H1 (cell line): ENCODE data around the gene RPS6KL1.

Experiments
- CTCF ChIP-seq, 3 experiments: IDR thresholded peaks; 1 replicate in 2 of 3; 2 replicates in 1 of 3; pipeline versions ENCODE4 v1.5.1 to v1.6.1; 2011; ENCODE audit warnings: low read length in 3 of 3, mild to moderate bottlenecking in 3 of 3, inconsistent platforms in 2 of 3, low read depth in 1 of 3, moderate library complexity in 1 of 3; ENCODE audit not compliant: insufficient read depth in 1 of 3; ENCODE audit errors: control extremely low read depth in 1 of 3
- E2F6 ChIP-seq: IDR thresholded peaks from 2 replicates; pipeline ENCODE4 v1.6.1; 2012; ENCODE audit warnings: inconsistent platforms
- MAFK ChIP-seq: IDR thresholded peaks from 2 replicates; pipeline ENCODE4 v1.6.1; 2012; ENCODE audit warnings: low read depth, mild to moderate bottlenecking, improper control_type of control experiment, low read length
- MAX ChIP-seq: IDR thresholded peaks from 2 replicates; pipeline ENCODE4 v1.6.1; 2012; ENCODE audit warnings: inconsistent platforms
- POLR2A ChIP-seq, 2 experiments: IDR thresholded peaks; 1 replicate in 1 of 2; 2 replicates in 1 of 2; pipeline ENCODE4 v1.6.1; 2011; ENCODE audit warnings: low read depth in 2 of 2, low read length in 2 of 2, mild to moderate bottlenecking in 2 of 2; ENCODE audit errors: control extremely low read depth in 1 of 2
- POLR2AphosphoS5 ChIP-seq: IDR thresholded peaks from 2 replicates; pipeline ENCODE4 v1.6.1; 2011; ENCODE audit warnings: low read depth, low read length
- RFX5 ChIP-seq: IDR thresholded peaks from 2 replicates; pipeline ENCODE4 v1.6.1; 2011; ENCODE audit warnings: low read depth, low read length, improper control_type of control experiment, borderline replicate concordance

- no peak for TF ChIP-seq CTCF (IDR thresholded peaks at IDR 0.05; ENCODE audit: control extremely low read depth in 1 of 3, insufficient read depth in 1 of 3, low read depth in 1 of 3, low read length in 3 of 3)
- no peak for TF ChIP-seq MAX
- TF ChIP-seq MAFK = no peak
- TF ChIP-seq POLR2AphosphoS5 = no peak
- TF ChIP-seq POLR2A (IDR thresholded peaks at IDR 0.05; ENCODE audit: control extremely low read depth in 1 of 2, low read depth in 2 of 2, low read length in 2 of 2) = no peak
- no peak for TF ChIP-seq E2F6
- no peak for TF ChIP-seq RFX5
These were observed 26.7 kb downstream of the RPS6KL1 start for GRCh38 chr14:74896400-74896799.
